Caki2 (cell line): Measurements from ENCODE around the gene GLP2R. TPM values are rescaled to one million over a fixed set of nuclear protein-coding genes. Genes with fewer than 3 reads are reported as not detected.

Experiments
- DNase-seq: peaks from one replicate; pipeline ENCODE4 v3.0.0-alpha.2; 2015; ENCODE audit warnings: low read depth
- in situ Hi-C: cut with HindIII; loops from 2 replicates; pipeline ENCODE4 v1.10.0; 2016; ENCODE audit warnings: low sequenced_read_pairs, low pct_unique_long_range_greater_than_20kb, mixed read lengths
- total RNA-seq: library from RNA; depleted of rRNA; stranded (reverse); fragments of >200 nt; shearing (Covaris generic); gene quantifications from 2 replicates; pipeline ENCODE4 v1.2.3, GENCODE V29; 2014; ENCODE audit warnings: low replicate concordance; rRNA removed

The GLP2R gene
- total RNA-seq, 1 experiment from 2014 or later = 3.9 TPM

- DNase-seq = no peak
- in situ Hi-C loops = no loop called here
Observed at GRCh38 chr17:9931144-9931741, 105.5 kb downstream of the GLP2R start.

GRCh38 chr17:9932491-9932890 is 106.8 kb downstream of the GLP2R start:
- in situ Hi-C loops = no loop called here
- DNase-seq = no peak

- no peak for DNase-seq
- in situ Hi-C loops = no loop called here
Observed at GRCh38 chr17:9934331-9934730, 108.6 kb downstream of the GLP2R start.

- DNase-seq = no peak
- in situ Hi-C loops = no loop called here
Observed at GRCh38 chr17:9935408-9935807, 109.7 kb downstream of the GLP2R start.

GRCh38 chr17:9936095-9936494 is 110.4 kb downstream of the GLP2R start:
- DNase-seq = no peak
- in situ Hi-C loops = no loop called here

GRCh38 chr17:9937241-9937761 is 111.6 kb downstream of the GLP2R start:
- DNase-seq = no peak
- in situ Hi-C loops = no loop called here

GRCh38 chr17:9937901-9938300 is 112.2 kb downstream of the GLP2R start:
- DNase-seq = no peak
- in situ Hi-C loops = no loop called here

- DNase-seq = no peak
- in situ Hi-C loops = no loop called here
Observed at GRCh38 chr17:9938764-9939163, 113.0 kb downstream of the GLP2R start.

- no peak for DNase-seq
- in situ Hi-C loops = no loop called here
Observed at GRCh38 chr17:9940841-9941240, 115.1 kb downstream of the GLP2R start.

- in situ Hi-C loops = no loop called here
- DNase-seq = no peak
Observed at GRCh38 chr17:9941305-9941704, 115.6 kb downstream of the GLP2R start.

Other genes starting within 250 kb of the GLP2R start
- 0.72 TPM in 1 of 2 replicates, not detected in the other for gene CFAP52, start 249.3 kb upstream of the GLP2R start, total RNA-seq
- 4.2 and 5.3 TPM in 2 replicates for gene USP43, start 180.4 kb upstream of the GLP2R start, total RNA-seq
- not detected in 2 replicates for gene DHRS7C, start 34.3 kb upstream of the GLP2R start, total RNA-seq
- gene GSG1L2, start 3.8 kb upstream of the GLP2R start, total RNA-seq = not detected in 2 replicates
- not detected in 2 replicates for gene RCVRN, start 79.3 kb downstream of the GLP2R start, total RNA-seq